Measurements from ENCODE around the gene ACTN2.

ACTN2 gene

GRCh38 chr1:236746785-236747184 is 60.5 kb downstream of the ACTN2 start:
- no peak overlapping the region for H3K4me3 ChIP-seq (ENCODE audit: low read depth, low read length)
- peaks cover 13 to 78% of the 10 kb centered on the region in 2 experiments; a peak in 2 of 3 replicates for H3K36me3 ChIP-seq (ENCODE audit: control insufficient read depth in 2 of 2, insufficient read depth in 1 of 2, low read length in 2 of 2)
- TF ChIP-seq ZNF280C (tag by site-specific recombination; IDR thresholded peaks at IDR 0.05) = no peak
- TF ChIP-seq, protein P1, sequence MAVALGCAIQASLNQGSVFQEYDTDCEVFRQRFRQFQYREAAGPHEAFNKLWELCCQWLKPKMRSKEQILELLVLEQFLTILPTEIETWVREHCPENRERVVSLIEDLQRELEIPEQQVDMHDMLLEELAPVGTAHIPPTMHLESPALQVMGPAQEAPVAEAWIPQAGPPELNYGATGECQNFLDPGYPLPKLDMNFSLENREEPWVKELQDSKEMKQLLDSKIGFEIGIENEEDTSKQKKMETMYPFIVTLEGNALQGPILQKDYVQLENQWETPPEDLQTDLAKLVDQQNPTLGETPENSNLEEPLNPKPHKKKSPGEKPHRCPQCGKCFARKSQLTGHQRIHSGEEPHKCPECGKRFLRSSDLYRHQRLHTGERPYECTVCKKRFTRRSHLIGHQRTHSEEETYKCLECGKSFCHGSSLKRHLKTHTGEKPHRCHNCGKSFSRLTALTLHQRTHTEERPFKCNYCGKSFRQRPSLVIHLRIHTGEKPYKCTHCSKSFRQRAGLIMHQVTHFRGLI (tag by site-specific recombination; IDR thresholded peaks at IDR 0.05) = no peak
- TF ChIP-seq ZSCAN16 (tag by site-specific recombination; IDR thresholded peaks at IDR 0.05) = no peak
- no peak for TF ChIP-seq ATF2 (tag by site-specific recombination; IDR thresholded peaks at IDR 0.05; ENCODE audit: low read depth)
- TF ChIP-seq PATZ1 (tag by site-specific recombination; IDR thresholded peaks at IDR 0.05) = no peak
- TF ChIP-seq ZNF488 (tag by site-specific recombination; IDR thresholded peaks at IDR 0.05) = no peak
- no peak for TF ChIP-seq IKZF3 (tag by site-specific recombination; IDR thresholded peaks at IDR 0.05)
- TF ChIP-seq ZFP37 (tag by site-specific recombination; IDR thresholded peaks at IDR 0.05) = no peak
- CTCF ChIA-PET = interaction anchor here (3.2 kb wide), 1 partner anchor 13 kb away, joined by 13 read pairs; no protein-coding TSS in a partner anchor
- no peaks in the 10 kb centered on the region for H3K4me1 ChIP-seq (ENCODE audit: control insufficient read depth, insufficient read depth, low read length)
- POLR2A ChIA-PET = no interaction called here
- no peak overlapping the region for H3K27ac ChIP-seq (ENCODE audit: extremely low read depth, low read depth, low read length)
- no peaks in the 10 kb centered on the region for H3K9me3 ChIP-seq (ENCODE audit: control insufficient read depth, insufficient read depth, low read depth, low read length)

- ChIA-PET POLR2A (no interaction called here), CTCF (interaction anchor here (1.0 to 3.7 kb wide), 5 partner anchors 8 to 138 kb away, joined by 3 to 43 read pairs (median 4); no protein-coding TSS in a partner anchor)
- Histone ChIP-seq H3K27ac (ENCODE audit: extremely low read depth, low read depth, low read length) (no peak overlapping the region), H3K4me1 (ENCODE audit: control insufficient read depth, insufficient read depth, low read length) (no peaks in the 10 kb centered on the region), H3K4me3 (ENCODE audit: low read depth, low read length) (no peak overlapping the region), H3K9me3 (ENCODE audit: control insufficient read depth, insufficient read depth, low read depth, low read length) (no peaks in the 10 kb centered on the region), H3K36me3 (ENCODE audit: control insufficient read depth in 2 of 2, insufficient read depth in 1 of 2, low read length in 2 of 2) (peaks cover 13 to 76% of the 10 kb centered on the region in 2 experiments; a peak in 2 of 3 replicates)
- TF ChIP-seq EGR2 (tag by site-specific recombination; IDR thresholded peaks at IDR 0.05; ENCODE audit: low read depth) (peak; percentile 71), ZFHX2 (tag by site-specific recombination; conservative IDR thresholded peaks at IDR 0.05) (peak; percentile 60; the same call in 1 of the 2 replicates), ATF2 (tag by site-specific recombination; IDR thresholded peaks at IDR 0.05; ENCODE audit: low read depth) (no peak)
These were observed 61.1 kb downstream of the ACTN2 start for GRCh38 chr1:236747311-236747985.
